ENCODE measurements around the gene ZNF784.

The ZNF784 gene

GRCh38 chr19:55636723-55637122 lies 12.4 kb upstream of the ZNF784 start:
- Histone ChIP-seq H3K9me3 (ENCODE audit: control insufficient read depth, low read length) (no peaks in the 10 kb centered on the region), H2AK5ac (ENCODE audit: low read length, severe bottlenecking) (no peak overlapping the region), H3K18ac (ENCODE audit: low read depth in 1 of 2, low read length in 2 of 2) (no peak overlapping the region), H4K8ac (ENCODE audit: low read length) (no peak overlapping the region), H2AFZ (ENCODE audit: low read depth, low read length) (no peak overlapping the region), H2BK5ac (ENCODE audit: low read depth, low read length, poor library complexity, severe bottlenecking) (no peak overlapping the region), H3K4me3 (ENCODE audit: insufficient read depth in 1 of 2, low read depth in 1 of 2, low read length in 2 of 2) (peak overlapping the region in 1 of 2 experiments; percentile 94), H2BK15ac (ENCODE audit: low read depth, poor library complexity, severe bottlenecking) (no peak overlapping the region), H3K14ac (ENCODE audit: low read length in 2 of 2) (no peak overlapping the region), H3K4me1 (ENCODE audit: control insufficient read depth, insufficient read depth, low read depth, low read length) (peaks cover 34% of the 10 kb centered on the region), H3K23ac (ENCODE audit: low read length in 2 of 2) (no peak overlapping the region), H3K79me1 (replicated peaks; ENCODE audit: low read length, poor library complexity, severe bottlenecking) (peaks cover 15% of the 10 kb centered on the region), H3K9ac (ENCODE audit: low read length) (peak overlapping the region; percentile 99), H3K27ac (ENCODE audit: low read length, poor library complexity, severe bottlenecking) (no peak overlapping the region), H2BK12ac (ENCODE audit: low read length in 2 of 2) (no peak overlapping the region), H3K4me2 (ENCODE audit: low read length, poor library complexity, severe bottlenecking) (no peak overlapping the region), H3K27me3 (ENCODE audit: control insufficient read depth in 1 of 2, insufficient read depth in 1 of 2, low read length in 2 of 2) (no peaks in the 10 kb centered on the region), H2BK120ac (ENCODE audit: low read depth, low read length) (no peak overlapping the region), H3K36me3 (ENCODE audit: control insufficient read depth in 1 of 2, insufficient read depth in 2 of 2, low read depth in 1 of 2, low read length in 2 of 2) (peaks cover 10 to 11% of the 10 kb centered on the region in 2 experiments), H3K4ac (ENCODE audit: low read depth in 1 of 2, low read length in 2 of 2) (no peak overlapping the region), H4K91ac (ENCODE audit: low read length) (no peak overlapping the region)
- WGBS, result 94% methylated on average over 4 of the region's 4 CpGs
- DNase-seq, result no peak

DNA sequence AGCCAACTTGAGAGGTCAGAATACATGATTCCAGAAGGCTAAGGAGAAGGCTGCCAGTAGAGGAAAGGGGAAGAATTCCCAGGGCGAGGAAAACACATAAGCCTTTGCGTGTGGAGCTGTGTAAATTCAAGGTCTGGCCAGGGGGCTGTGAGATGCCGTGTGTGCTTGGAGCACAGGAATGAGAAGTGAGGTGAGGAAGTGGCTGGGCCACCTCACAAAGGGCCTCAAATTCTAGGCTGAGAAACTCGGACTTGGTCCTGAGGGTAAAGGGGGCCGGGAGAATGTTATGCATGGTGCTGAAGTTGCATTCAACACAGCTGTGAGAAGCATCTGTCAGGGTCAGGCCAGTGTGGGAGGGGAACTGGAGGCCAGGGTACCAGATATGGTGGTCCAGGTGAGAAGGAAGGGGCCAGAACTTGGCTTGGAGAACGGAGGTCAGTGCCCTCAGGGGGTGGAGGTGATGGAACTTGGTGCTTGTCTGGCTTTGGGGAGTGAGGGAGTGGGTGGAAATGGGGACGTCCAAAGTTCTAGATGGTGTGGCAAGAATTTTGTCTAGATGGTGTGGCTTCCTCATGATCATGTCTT lies 11.6 kb upstream of the ZNF784 start:
- H3K79me1 ChIP-seq (replicated peaks; ENCODE audit: low read length, poor library complexity, severe bottlenecking), result peaks cover 15% of the 10 kb centered on the region
- H3K4ac ChIP-seq (ENCODE audit: low read depth in 1 of 2, low read length in 2 of 2), result no peak overlapping the region
- peak overlapping the region; percentile 28 for H4K8ac ChIP-seq (ENCODE audit: low read length)
- H3K18ac ChIP-seq (ENCODE audit: low read depth in 1 of 2, low read length in 2 of 2), result no peak overlapping the region
- 87% methylated on average over 7 of the region's 7 CpGs for WGBS
- no peaks in the 10 kb centered on the region for H3K9me3 ChIP-seq (ENCODE audit: control insufficient read depth, low read length)
- no peak overlapping the region for H2BK120ac ChIP-seq (ENCODE audit: low read depth, low read length)
- peaks cover 35% of the 10 kb centered on the region for H3K4me1 ChIP-seq (ENCODE audit: control insufficient read depth, insufficient read depth, low read depth, low read length)
- H2BK5ac ChIP-seq (ENCODE audit: low read depth, low read length, poor library complexity, severe bottlenecking), result no peak overlapping the region
- no peak overlapping the region for H2AK5ac ChIP-seq (ENCODE audit: low read length, severe bottlenecking)
- H3K27me3 ChIP-seq (ENCODE audit: control insufficient read depth in 1 of 2, insufficient read depth in 1 of 2, low read length in 2 of 2), result no peaks in the 10 kb centered on the region
- H4K91ac ChIP-seq (ENCODE audit: low read length), result peak overlapping the region; percentile 9
- no peak overlapping the region for H2BK15ac ChIP-seq (ENCODE audit: low read depth, poor library complexity, severe bottlenecking)
- H3K4me2 ChIP-seq (ENCODE audit: low read length, poor library complexity, severe bottlenecking), result peak overlapping the region; percentile 87
- H3K36me3 ChIP-seq (ENCODE audit: control insufficient read depth in 1 of 2, insufficient read depth in 2 of 2, low read depth in 1 of 2, low read length in 2 of 2), result peaks cover 10 to 11% of the 10 kb centered on the region in 2 experiments
- peak overlapping the region; percentile 99 for H3K9ac ChIP-seq (ENCODE audit: low read length)
- no peak for DNase-seq
- H3K27ac ChIP-seq (ENCODE audit: low read length, poor library complexity, severe bottlenecking), result no peak overlapping the region
- peak overlapping the region in 1 of 2 experiments; percentile 94 for H3K4me3 ChIP-seq (ENCODE audit: insufficient read depth in 1 of 2, low read depth in 1 of 2, low read length in 2 of 2)
- peak overlapping the region in 1 of 2 experiments; percentile 27 for H2BK12ac ChIP-seq (ENCODE audit: low read length in 2 of 2)
- H3K23ac ChIP-seq (ENCODE audit: low read length in 2 of 2), result no peak overlapping the region
- H3K14ac ChIP-seq (ENCODE audit: low read length in 2 of 2), result no peak overlapping the region
- no peak overlapping the region for H2AFZ ChIP-seq (ENCODE audit: low read depth, low read length)

GRCh38 chr19:55635334-55635717 lies 11.0 kb upstream of the ZNF784 start:
- peak overlapping the region in 1 of 2 experiments; percentile 100 for H3K14ac ChIP-seq (ENCODE audit: low read length in 2 of 2)
- peaks cover 9 to 11% of the 10 kb centered on the region in 2 experiments for H3K36me3 ChIP-seq (ENCODE audit: control insufficient read depth in 1 of 2, insufficient read depth in 2 of 2, low read depth in 1 of 2, low read length in 2 of 2)
- H2AFZ ChIP-seq (ENCODE audit: low read depth, low read length), result no peak overlapping the region
- H3K9me3 ChIP-seq (ENCODE audit: control insufficient read depth, low read length), result no peaks in the 10 kb centered on the region
- H4K91ac ChIP-seq (ENCODE audit: low read length), result peak overlapping the region; percentile 87
- H3K4me3 ChIP-seq (ENCODE audit: insufficient read depth in 1 of 2, low read depth in 1 of 2, low read length in 2 of 2), result peak overlapping the region; percentile 94 to 96
- H2BK5ac ChIP-seq (ENCODE audit: low read depth, low read length, poor library complexity, severe bottlenecking), result peak overlapping the region; percentile 87
- peak overlapping the region; percentile 87 to 99 for H3K4ac ChIP-seq (ENCODE audit: low read depth in 1 of 2, low read length in 2 of 2)
- peak overlapping the region; percentile 74 for H4K8ac ChIP-seq (ENCODE audit: low read length)
- H3K4me2 ChIP-seq (ENCODE audit: low read length, poor library complexity, severe bottlenecking), result peak overlapping the region; percentile 87
- H3K27me3 ChIP-seq (ENCODE audit: control insufficient read depth in 1 of 2, insufficient read depth in 1 of 2, low read length in 2 of 2), result no peaks in the 10 kb centered on the region
- H3K23ac ChIP-seq (ENCODE audit: low read length in 2 of 2), result no peak overlapping the region
- peak overlapping the region; percentile 91 to 95 for H3K18ac ChIP-seq (ENCODE audit: low read depth in 1 of 2, low read length in 2 of 2)
- peak overlapping the region; percentile 85 for H2BK15ac ChIP-seq (ENCODE audit: low read depth, poor library complexity, severe bottlenecking)
- peak overlapping the region; percentile 71 for H2AK5ac ChIP-seq (ENCODE audit: low read length, severe bottlenecking)
- H3K9ac ChIP-seq (ENCODE audit: low read length), result peak overlapping the region; percentile 99
- peak overlapping the region; percentile 87 for H3K27ac ChIP-seq (ENCODE audit: low read length, poor library complexity, severe bottlenecking)
- WGBS, result 10% methylated on average over 9 of the region's 9 CpGs
- H2BK12ac ChIP-seq (ENCODE audit: low read length in 2 of 2), result no peak overlapping the region
- peaks cover 32% of the 10 kb centered on the region for H3K4me1 ChIP-seq (ENCODE audit: control insufficient read depth, insufficient read depth, low read depth, low read length)
- H2BK120ac ChIP-seq (ENCODE audit: low read depth, low read length), result peak overlapping the region; percentile 66
- DNase-seq, result no peak
- peaks cover 15% of the 10 kb centered on the region for H3K79me1 ChIP-seq (replicated peaks; ENCODE audit: low read length, poor library complexity, severe bottlenecking)

- peak overlapping the region; percentile 84 for H2AK5ac ChIP-seq (ENCODE audit: low read length, severe bottlenecking)
- H3K27ac ChIP-seq (ENCODE audit: low read length, poor library complexity, severe bottlenecking), result no peak overlapping the region
- H3K14ac ChIP-seq (ENCODE audit: low read length in 2 of 2), result no peak overlapping the region
- peak overlapping the region; percentile 46 for H4K91ac ChIP-seq (ENCODE audit: low read length)
- H3K4ac ChIP-seq (ENCODE audit: low read depth in 1 of 2, low read length in 2 of 2), result no peak overlapping the region
- H3K23ac ChIP-seq (ENCODE audit: low read length in 2 of 2), result no peak overlapping the region
- H2BK5ac ChIP-seq (ENCODE audit: low read depth, low read length, poor library complexity, severe bottlenecking), result no peak overlapping the region
- DNase-seq, result no peak
- peaks cover 4 to 7% of the 10 kb centered on the region in 2 experiments for H3K36me3 ChIP-seq (ENCODE audit: control insufficient read depth in 1 of 2, insufficient read depth in 2 of 2, low read depth in 1 of 2, low read length in 2 of 2)
- peaks cover 26% of the 10 kb centered on the region for H3K4me1 ChIP-seq (ENCODE audit: control insufficient read depth, insufficient read depth, low read depth, low read length)
- H2BK12ac ChIP-seq (ENCODE audit: low read length in 2 of 2), result no peak overlapping the region
- peak overlapping the region in 1 of 2 experiments; percentile 94 for H3K4me3 ChIP-seq (ENCODE audit: insufficient read depth in 1 of 2, low read depth in 1 of 2, low read length in 2 of 2)
- H3K79me1 ChIP-seq (replicated peaks; ENCODE audit: low read length, poor library complexity, severe bottlenecking), result peaks cover 13% of the 10 kb centered on the region
- H3K18ac ChIP-seq (ENCODE audit: low read depth in 1 of 2, low read length in 2 of 2), result no peak overlapping the region
- H4K8ac ChIP-seq (ENCODE audit: low read length), result peak overlapping the region; percentile 89
- H2BK15ac ChIP-seq (ENCODE audit: low read depth, poor library complexity, severe bottlenecking), result no peak overlapping the region
- no peaks in the 10 kb centered on the region for H3K27me3 ChIP-seq (ENCODE audit: control insufficient read depth in 1 of 2, insufficient read depth in 1 of 2, low read length in 2 of 2)
- H3K9me3 ChIP-seq (ENCODE audit: control insufficient read depth, low read length), result no peaks in the 10 kb centered on the region
- H3K9ac ChIP-seq (ENCODE audit: low read length), result peak overlapping the region; percentile 99
- H3K4me2 ChIP-seq (ENCODE audit: low read length, poor library complexity, severe bottlenecking), result no peak overlapping the region
- H2BK120ac ChIP-seq (ENCODE audit: low read depth, low read length), result no peak overlapping the region
- 80% methylated on average over 8 of the region's 8 CpGs for WGBS
- H2AFZ ChIP-seq (ENCODE audit: low read depth, low read length), result no peak overlapping the region
Observed at GRCh38 chr19:55633861-55634260, 9.5 kb upstream of the ZNF784 start.

All from mesenchymal stem cell (in vitro differentiated cells and primary cell).